Neural crest cell (in vitro differentiated cells): ENCODE measurements around the gene TMEM190. TPM values are rescaled to one million over a fixed set of nuclear protein-coding genes. Genes with fewer than 3 reads are reported as not detected.

Source experiments
- DNase-seq: peaks from one replicate; pipeline ENCODE4 v3.0.0; 2021; ENCODE audit warnings: low read depth, mixed read lengths, low spot score
- H3K27ac Mint-ChIP-seq: one replicate; pipeline ENCODE4 v1.8.0; 2021; ENCODE audit warnings: mild to moderate bottlenecking, mixed read lengths; ENCODE audit not compliant: unreplicated experiment
- H3K27me3 Mint-ChIP-seq: 2 replicates; pipeline ENCODE4 v1.8.0; 2021; ENCODE audit warnings: low read depth, mild to moderate bottlenecking, mixed read lengths
- H3K36me3 Mint-ChIP-seq: 2 replicates; pipeline ENCODE4 v1.8.0; 2021; ENCODE audit warnings: low read depth, mild to moderate bottlenecking, mixed read lengths
- H3K4me1 Mint-ChIP-seq: 2 replicates; pipeline ENCODE4 v1.8.0; 2021; ENCODE audit warnings: mixed read lengths
- H3K4me3 Mint-ChIP-seq: one replicate; pipeline ENCODE4 v1.8.0; 2021; ENCODE audit warnings: mild to moderate bottlenecking, mixed read lengths
- H3K9me3 Mint-ChIP-seq: 2 replicates; pipeline ENCODE4 v1.8.0; 2021; ENCODE audit warnings: mixed read lengths
- CTCF ChIP-seq: fragments of 200-600 bp; sonication (generic); conservative IDR thresholded peaks from 2 replicates; pipeline ENCODE4 v1.5.0; 2021; ENCODE audit warnings: antibody characterized with exemption, mild to moderate bottlenecking
- total RNA-seq: library from RNA; stranded (reverse); gene quantifications from 2 replicates; pipeline ENCODE4 v1.2.1, GENCODE V29; 2021

The TMEM190 gene
- total RNA-seq, 1 donor from 2014 or later: not detected

GRCh38 chr19:55391191-55391670, 14.6 kb downstream of the TMEM190 start:
- H3K9me3 Mint-ChIP-seq: no peaks in the 10 kb centered on the region
- no peak for DNase-seq
- peaks cover 3% of the 10 kb centered on the region for H3K27me3 Mint-ChIP-seq
- TF ChIP-seq CTCF: no peak
- H3K27ac Mint-ChIP-seq: no peak overlapping the region
- peaks cover 7% of the 10 kb centered on the region for H3K36me3 Mint-ChIP-seq
- H3K4me1 Mint-ChIP-seq: peaks cover 59% of the 10 kb centered on the region
- H3K4me3 Mint-ChIP-seq: peak overlapping the region; percentile 80

- Mint-ChIP-seq H3K9me3 (no peaks in the 10 kb centered on the region), H3K27me3 (peaks cover 3% of the 10 kb centered on the region), H3K4me1 (peaks cover 52% of the 10 kb centered on the region), H3K4me3 (peak overlapping the region; percentile 79), H3K36me3 (peaks cover 5% of the 10 kb centered on the region), H3K27ac (no peak overlapping the region)
- DNase-seq: no peak
- no peak for TF ChIP-seq CTCF
Measured at GRCh38 chr19:55391702-55392615, 15.3 kb downstream of the TMEM190 start.

- no peak for TF ChIP-seq CTCF
- Mint-ChIP-seq H3K4me1 (peaks cover 49% of the 10 kb centered on the region), H3K36me3 (peaks cover 7% of the 10 kb centered on the region), H3K27ac (peak overlapping the region; percentile 65), H3K4me3 (peak overlapping the region; percentile 79), H3K27me3 (peaks cover 7% of the 10 kb centered on the region), H3K9me3 (peaks cover 2% of the 10 kb centered on the region)
- no peak for DNase-seq
Measured at GRCh38 chr19:55392820-55393761, 16.5 kb downstream of the TMEM190 start.

GRCh38 chr19:55398200-55398925, 21.7 kb downstream of the TMEM190 start:
- Mint-ChIP-seq H3K9me3 (peaks cover 2% of the 10 kb centered on the region), H3K27me3 (peaks cover 11% of the 10 kb centered on the region), H3K36me3 (peaks cover 21% of the 10 kb centered on the region), H3K4me3 (peak overlapping the region; percentile 35), H3K27ac (no peak overlapping the region), H3K4me1 (peaks cover 22% of the 10 kb centered on the region)
- no peak for DNase-seq
- no peak for TF ChIP-seq CTCF
